ENCODE results near the gene CDADC1. TPM values are rescaled to one million over a fixed set of nuclear protein-coding genes. Genes with fewer than 3 reads are reported as not detected.

CDADC1 gene
- total and polyA plus RNA-seq, 2 of the 13 experiments (the other 11 are each of a cell fraction or from before 2014, with no cell fraction given): 2.4 to 9.0 TPM

- TF ChIP-seq TRIM22 (IDR thresholded peaks at IDR 0.05): no peak
- no peak for TF ChIP-seq AGO2 (optimal IDR thresholded peaks at IDR 0.05; ENCODE audit: low read depth, low read length)
- no peak for TF ChIP-seq ZNF597 (CRISPR knock-in tag; IDR thresholded peaks at IDR 0.05)
- no peak for TF ChIP-seq ZNF512B (CRISPR knock-in tag; IDR thresholded peaks at IDR 0.05; ENCODE audit: borderline replicate concordance)
- no peak for TF ChIP-seq MYNN (CRISPR knock-in tag; IDR thresholded peaks at IDR 0.05; ENCODE audit: low read depth)
- TF ChIP-seq FOXK1 (CRISPR knock-in tag; IDR thresholded peaks at IDR 0.05; ENCODE audit: borderline replicate concordance, low read depth): peak; percentile 44; the same call in 1 of the 2 replicates
- TF ChIP-seq KMT2B (CRISPR knock-in tag; IDR thresholded peaks at IDR 0.05): peak; percentile 97
- TF ChIP-seq ZNF670 (CRISPR knock-in tag; IDR thresholded peaks at IDR 0.05; ENCODE audit: borderline replicate concordance): no peak
- peak; percentile 46; the same call in 1 of the 2 replicates for TF ChIP-seq MIER3 (CRISPR knock-in tag; IDR thresholded peaks at IDR 0.05; ENCODE audit: borderline replicate concordance)
- TF ChIP-seq ZKSCAN5 (CRISPR knock-in tag; IDR thresholded peaks at IDR 0.05): no peak
- peak; percentile 34; the same call in 1 of the 2 replicates for TF ChIP-seq HMG20B (CRISPR knock-in tag; conservative IDR thresholded peaks at IDR 0.05)
- TF ChIP-seq ZNF446 (CRISPR knock-in tag; IDR thresholded peaks at IDR 0.05): no peak
- no peak for TF ChIP-seq ZSCAN29 (CRISPR knock-in tag; conservative IDR thresholded peaks at IDR 0.05)
- peak; percentile 14 for TF ChIP-seq ZNF781 (CRISPR knock-in tag; IDR thresholded peaks at IDR 0.05; ENCODE audit: borderline replicate concordance, not compliant biosample characterization)
- TF ChIP-seq PRDM10 (CRISPR knock-in tag; IDR thresholded peaks at IDR 0.05; ENCODE audit: low read depth): no peak
- 0 out of 2 replicates have a peak, but pooled peaks have one; percentile 30 for TF ChIP-seq HNRNPL (IDR thresholded peaks at IDR 0.05; ENCODE audit: low read depth, low read length)
- no peak for TF ChIP-seq ZUFSP (CRISPR knock-in tag; IDR thresholded peaks at IDR 0.05; ENCODE audit: borderline replicate concordance)
Measured at GRCh38 chr13:49247643-49248621, at the start of gene CDADC1 (continued).

All from HepG2 (cell line).